GM19351 (cell line): ENCODE measurements around the gene GCC2.
"Not testable (repeated sequence)": the region's sequence is repeated elsewhere in the genome, so short reads cannot be mapped to it uniquely, and the experiment has no call there.

Experiments used
- ATAC-seq: cut with Tn5 transposase; IDR thresholded peaks from one replicate; pipeline ENCODE4 v1.9.1; 2021; ENCODE audit warnings: mild to moderate bottlenecking, moderate library complexity; ENCODE audit not compliant: unreplicated experiment

Gene GCC2

GRCh38 chr2:108444941-108445840 is 3.8 kb upstream of the GCC2 start:
- no peak for ATAC-seq

GRCh38 chr2:108446703-108447102 is 2.3 kb upstream of the GCC2 start:
- ATAC-seq: no peak

- no peak for ATAC-seq
Measured at GRCh38 chr2:108447947-108448677, 894 bp upstream of the GCC2 start.

- ATAC-seq: peak; percentile 36
Measured at GRCh38 chr2:108449410-108450130, 564 bp downstream of the GCC2 start.

- ATAC-seq: no peak
Measured at GRCh38 chr2:108450863-108451262, 1.9 kb downstream of the GCC2 start.

GRCh38 chr2:108451976-108452375 is 3.0 kb downstream of the GCC2 start:
- ATAC-seq: no peak

- not testable (repeated sequence) for ATAC-seq
Measured at GRCh38 chr2:108453530-108453929, 4.5 kb downstream of the GCC2 start.

- no peak for ATAC-seq
Measured at GRCh38 chr2:108454440-108454839, 5.4 kb downstream of the GCC2 start.

- ATAC-seq: no peak
Measured at GRCh38 chr2:108455571-108455970, 6.6 kb downstream of the GCC2 start.

- no peak for ATAC-seq
Measured at GRCh38 chr2:108458082-108458481, 9.1 kb downstream of the GCC2 start.

GRCh38 chr2:108459441-108459840 is 10.4 kb downstream of the GCC2 start:
- ATAC-seq: no peak

GRCh38 chr2:108460345-108461037 is 11.5 kb downstream of the GCC2 start:
- ATAC-seq: peak; percentile 93

GRCh38 chr2:108477099-108477498 is 28.1 kb downstream of the GCC2 start:
- ATAC-seq: no peak

GRCh38 chr2:108485253-108485652 is 36.2 kb downstream of the GCC2 start:
- ATAC-seq: no peak

- no peak for ATAC-seq
Measured at GRCh38 chr2:108490506-108491122, 41.6 kb downstream of the GCC2 start.

- ATAC-seq: no peak
Measured at GRCh38 chr2:108491848-108492247, 42.8 kb downstream of the GCC2 start.

GRCh38 chr2:108492364-108492763 is 43.4 kb downstream of the GCC2 start:
- ATAC-seq: no peak

- ATAC-seq: not testable (repeated sequence)
Measured at GRCh38 chr2:108496167-108496566, 47.2 kb downstream of the GCC2 start.

- not testable (repeated sequence) for ATAC-seq
Measured at GRCh38 chr2:108507620-108508019, 58.6 kb downstream of the GCC2 start.

- not testable (repeated sequence) for ATAC-seq
Measured at GRCh38 chr2:108512431-108512830, 63.4 kb downstream of the GCC2 start.
